GM19328 (cell line): ENCODE results near the gene FAM193A.
A peak's percentile ranks its signal among the peaks of the same experiment; 100 is the strongest.

Experiments
- ATAC-seq: cut with Tn5 transposase; IDR thresholded peaks from one replicate; pipeline ENCODE4 v1.9.1; 2021; ENCODE audit warnings: mild to moderate bottlenecking, moderate library complexity; ENCODE audit not compliant: unreplicated experiment

The FAM193A gene

DNA sequence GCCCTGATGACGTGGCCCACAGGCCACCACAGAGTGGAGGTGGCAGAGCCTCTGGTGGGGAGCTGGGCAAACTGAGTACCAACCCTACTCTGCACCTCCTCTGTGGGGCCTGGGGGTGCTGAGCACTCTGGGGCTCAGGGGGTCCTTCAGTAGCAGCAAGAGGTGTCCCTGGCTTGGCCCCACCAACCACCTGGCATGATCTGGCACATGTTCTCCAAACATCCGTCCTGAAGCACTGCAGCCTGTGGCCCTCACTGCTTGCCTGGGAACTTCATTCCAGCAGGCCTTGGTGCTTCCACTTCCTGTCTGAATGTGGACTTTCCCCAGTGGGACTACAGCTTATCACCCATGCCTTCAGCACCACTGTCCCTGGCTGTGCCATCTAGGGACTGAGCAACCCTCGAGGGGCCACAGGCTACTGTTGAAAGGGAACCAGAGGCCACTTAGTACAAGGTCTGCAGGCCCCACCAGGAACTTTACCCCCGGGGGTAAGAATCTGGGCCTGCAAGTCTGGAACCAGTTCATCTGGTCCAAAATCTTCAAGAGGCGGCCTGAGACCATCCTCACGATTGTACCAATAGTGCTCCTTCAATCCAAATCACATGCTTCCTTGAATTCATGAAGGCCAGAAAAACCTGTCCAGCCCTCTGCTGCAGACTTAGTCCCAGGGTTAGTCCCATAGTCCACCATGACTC lies 206.5 kb downstream of the FAM193A start:
- ATAC-seq = no peak

GRCh38 chr4:2743518-2744445 lies 207.3 kb downstream of the FAM193A start:
- ATAC-seq = no peak

DNA sequence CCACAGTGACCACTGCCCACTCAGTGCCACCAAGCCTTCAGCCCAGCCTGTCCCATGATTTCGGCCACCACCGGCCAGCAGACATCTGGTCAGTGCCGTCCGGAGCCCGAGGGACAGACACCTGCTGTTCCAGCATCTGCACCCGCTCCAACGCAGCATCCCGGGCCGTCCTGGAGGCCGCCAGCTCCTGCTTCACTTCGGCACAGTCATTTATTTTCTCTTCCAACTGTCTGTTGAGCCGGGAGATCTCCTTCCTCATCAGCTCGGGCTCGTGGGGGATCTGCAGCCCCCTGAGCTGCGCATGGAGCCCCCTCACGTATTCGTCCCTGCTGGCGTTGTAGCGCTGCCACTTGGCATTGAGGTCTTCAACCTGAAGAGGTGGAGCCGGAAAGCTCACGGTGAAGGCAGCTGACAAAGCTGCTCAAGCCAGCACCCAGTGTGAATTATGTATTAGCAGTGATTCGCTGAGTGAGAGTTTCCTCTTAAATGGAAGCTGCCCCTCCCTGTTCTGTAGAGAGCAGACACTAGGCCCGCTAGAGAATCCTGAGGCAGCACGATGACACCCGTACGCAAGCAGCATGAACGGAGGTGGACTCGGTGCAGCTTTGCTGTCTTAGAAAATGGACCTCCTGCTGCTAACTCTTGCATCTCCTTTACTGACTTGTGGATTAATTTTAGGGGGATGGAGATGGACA lies 208.3 kb downstream of the FAM193A start:
- ATAC-seq = no peak

GRCh38 chr4:2745516-2745915 lies 209.1 kb downstream of the FAM193A start:
- ATAC-seq = no peak

- peak; percentile 79 for ATAC-seq
Measured at GRCh38 chr4:2745981-2746806, 209.7 kb downstream of the FAM193A start.

DNA sequence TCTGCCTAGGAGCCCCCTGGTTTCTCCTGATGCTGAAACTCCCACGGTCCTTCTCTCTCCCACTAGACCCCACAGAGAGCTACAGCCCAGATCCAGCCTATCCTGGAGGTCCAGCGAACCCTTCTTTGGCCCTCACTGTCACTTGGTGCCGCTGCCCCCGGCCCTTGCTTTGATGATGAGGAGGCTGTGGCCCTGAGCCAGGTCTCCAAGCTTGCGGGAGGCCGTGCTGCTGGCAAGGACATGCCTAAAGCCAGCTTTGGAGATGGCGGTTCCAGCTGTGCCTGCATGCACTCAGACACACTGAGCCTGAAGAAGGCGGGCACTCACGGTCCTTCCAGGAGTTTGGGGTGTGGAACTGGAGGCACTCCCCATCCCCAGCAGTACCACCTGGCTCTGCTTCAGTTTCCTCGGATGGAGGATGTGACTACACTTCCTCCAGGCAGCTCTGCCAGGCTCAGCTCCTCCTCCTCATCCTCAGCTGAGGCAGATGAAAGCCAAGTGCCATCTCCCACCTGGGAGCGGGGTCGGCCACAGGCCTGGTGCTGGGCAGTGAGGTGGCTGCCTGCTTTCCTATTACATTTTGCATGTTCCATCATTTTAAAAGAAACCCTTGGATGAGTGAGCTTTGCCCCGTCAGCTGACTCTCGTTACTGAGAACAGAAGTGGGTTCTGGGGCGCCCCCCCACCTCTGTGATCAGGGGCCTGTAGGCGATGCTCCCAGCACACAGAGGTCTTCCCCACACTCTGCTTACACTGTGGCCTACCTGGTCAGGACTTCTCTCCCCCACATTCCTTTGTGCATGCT lies 210.6 kb downstream of the FAM193A start:
- no peak for ATAC-seq

GRCh38 chr4:2750719-2751605 lies 214.5 kb downstream of the FAM193A start:
- no peak for ATAC-seq

- no peak for ATAC-seq
Measured at GRCh38 chr4:2753436-2753835, 217.0 kb downstream of the FAM193A start.

DNA sequence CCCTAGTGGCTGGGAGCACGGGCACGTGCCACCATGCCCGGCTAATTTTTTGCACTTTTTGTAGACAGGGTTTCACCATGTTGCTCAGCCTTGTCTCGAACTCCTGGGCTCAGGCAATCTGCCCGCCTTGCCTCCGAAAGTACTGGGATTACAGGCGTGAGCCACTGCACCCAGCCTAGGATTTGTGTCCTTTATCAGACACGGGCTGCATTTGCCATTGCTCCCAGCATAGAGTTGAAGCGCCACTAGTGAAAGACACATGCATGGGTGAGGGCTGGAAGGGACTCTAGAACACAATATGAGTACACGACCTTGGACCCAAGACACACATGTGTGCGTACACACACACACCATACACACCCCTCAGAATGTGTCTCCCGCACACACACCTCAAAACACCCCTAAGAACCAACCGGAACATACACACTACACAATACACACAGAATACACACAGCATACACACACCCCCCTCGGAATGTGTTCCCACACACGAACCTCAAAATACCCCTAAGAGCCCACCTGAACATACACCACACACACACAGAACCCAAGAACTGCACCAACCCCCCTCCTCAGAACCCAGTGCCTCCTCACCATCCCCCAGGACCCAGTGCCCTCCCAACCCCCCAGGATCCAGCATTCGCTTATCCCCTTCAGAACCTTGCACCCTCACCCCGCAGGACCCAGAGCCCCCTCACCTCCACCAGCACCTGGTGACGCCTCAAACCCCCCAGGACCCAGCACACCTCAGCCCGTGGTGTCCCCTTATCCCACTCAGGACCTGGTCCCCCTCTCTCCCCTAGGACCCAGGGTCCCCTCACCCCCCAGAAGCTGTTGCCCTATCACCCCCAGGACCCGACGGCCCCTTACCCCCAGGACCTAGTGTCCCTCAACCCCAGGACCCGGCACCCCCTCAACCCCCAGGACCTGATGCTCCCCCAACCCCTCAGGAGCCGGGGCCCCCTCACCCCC lies 218.7 kb downstream of the FAM193A start:
- ATAC-seq = no peak

DNA sequence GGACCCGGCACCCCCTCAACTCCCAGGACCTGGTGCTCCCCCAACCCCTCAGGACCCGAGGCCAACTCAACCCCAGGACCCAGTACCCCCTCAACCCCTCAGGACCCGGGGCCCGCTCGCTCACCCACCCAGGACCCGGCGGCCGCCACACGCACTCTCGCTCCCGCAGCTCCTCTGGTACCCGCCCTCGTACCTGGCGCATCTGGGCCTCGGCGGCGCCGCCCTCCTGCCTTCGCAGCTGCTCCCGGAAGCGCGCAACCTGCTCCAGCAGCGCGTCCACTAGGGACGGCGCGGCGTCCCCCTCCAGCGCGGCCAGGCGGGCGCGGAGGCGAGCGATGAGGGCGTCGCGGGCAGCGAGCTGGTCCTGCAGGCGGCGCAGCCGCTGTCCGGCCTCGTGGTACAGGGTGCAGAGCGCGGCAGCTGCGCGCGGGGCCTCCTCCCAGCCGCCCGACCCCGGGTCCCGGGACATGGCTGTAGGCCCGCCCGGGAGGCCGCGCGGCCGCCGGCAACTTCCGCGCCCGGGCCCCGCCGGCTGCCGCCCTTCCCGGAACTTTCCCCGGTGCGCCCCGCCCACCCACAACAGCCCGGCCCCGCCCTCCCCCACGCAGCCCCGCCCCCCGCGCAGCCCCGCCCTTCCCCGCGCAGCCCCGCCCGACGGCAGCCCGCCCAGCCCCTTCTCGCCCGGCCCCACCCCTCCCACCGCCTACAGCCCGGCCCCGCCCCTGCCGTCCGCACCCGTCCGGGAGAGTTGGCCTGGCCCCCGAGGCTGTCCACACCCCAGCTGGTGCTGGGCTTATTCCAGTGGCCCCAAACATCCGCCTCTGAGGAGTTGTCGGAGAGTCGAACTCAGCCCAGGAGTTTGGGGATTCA lies 219.6 kb downstream of the FAM193A start, which contains the start of gene TNIP2:
TNIP2 (minus strand) TSS at position 516 of the 870 bp plus-strand sequence; CDS start at position 469, 47 bp downstream.
- ATAC-seq = peak; percentile 66

DNA sequence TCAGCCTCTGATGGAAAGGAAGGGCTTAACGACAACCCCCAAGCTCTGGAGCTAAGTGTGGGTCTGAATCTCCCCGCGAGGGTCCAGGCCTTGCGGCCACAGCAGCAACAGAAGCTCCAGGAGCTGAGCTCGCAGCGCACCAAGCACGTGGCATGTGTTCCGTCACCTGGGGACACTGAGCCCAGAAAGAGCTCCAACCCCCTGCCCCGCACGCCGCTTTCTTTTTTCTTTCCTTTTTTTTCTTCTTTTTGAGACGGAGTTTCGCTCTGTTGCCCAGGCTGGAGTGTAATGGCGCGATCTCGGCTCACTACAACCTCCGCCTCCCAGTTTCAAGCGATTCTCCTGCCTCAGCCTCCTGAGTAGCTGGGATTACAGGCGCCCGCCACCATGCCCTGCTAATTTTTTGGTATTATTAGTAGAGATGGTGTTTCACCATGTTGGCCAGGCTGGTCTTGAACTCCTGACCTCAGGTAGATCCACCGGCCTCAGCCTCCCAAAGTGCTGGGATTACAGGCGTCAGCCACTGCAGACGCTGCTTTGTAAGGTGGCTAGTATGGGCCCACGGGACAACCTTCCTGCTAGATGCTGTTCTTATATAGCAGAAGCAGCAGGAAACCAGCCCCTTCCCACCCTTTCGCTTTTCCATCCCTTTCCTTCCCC lies 220.4 kb downstream of the FAM193A start:
- no peak for ATAC-seq

DNA sequence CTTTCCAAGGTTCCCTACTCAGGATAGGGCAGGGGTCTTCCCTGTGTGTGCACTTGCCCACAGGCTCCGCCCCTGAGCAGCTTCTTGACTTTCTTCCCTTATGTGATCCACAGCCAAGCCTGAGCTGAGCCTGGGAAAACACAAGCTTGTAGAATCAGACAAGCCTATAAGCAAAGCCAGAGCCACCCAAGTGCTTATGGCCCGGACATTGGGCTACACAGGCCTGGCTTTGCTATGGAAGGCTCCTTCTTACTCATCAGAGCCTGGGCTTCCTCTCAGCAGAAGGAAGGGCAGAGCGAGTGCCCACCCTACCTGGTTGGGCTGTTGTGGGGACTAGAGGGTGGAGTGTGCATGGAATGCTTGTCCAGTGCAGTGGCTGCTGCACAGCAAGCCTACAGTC lies 221.0 kb downstream of the FAM193A start:
- no peak for ATAC-seq

GRCh38 chr4:2761035-2761923 lies 224.8 kb downstream of the FAM193A start:
- no peak for ATAC-seq

DNA sequence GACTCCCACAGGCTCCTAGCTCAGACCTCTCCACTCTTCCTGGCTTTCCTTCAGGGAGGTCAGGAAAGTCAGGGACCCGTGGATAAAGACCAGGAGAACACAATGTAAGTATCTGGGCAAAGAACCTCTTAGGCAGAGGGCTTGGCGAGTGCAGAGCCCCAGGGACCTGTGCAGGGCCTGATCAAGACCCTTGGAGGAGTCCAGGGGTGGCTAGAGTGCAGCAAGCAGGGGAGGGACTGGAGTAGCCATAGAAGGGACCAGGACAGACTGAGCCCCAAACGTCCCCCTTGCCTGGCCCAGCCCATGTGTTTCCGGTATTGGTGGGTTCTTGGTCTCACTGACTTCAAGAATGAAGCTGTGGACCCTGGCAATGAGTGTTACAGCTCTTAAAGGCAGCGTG lies 225.6 kb downstream of the FAM193A start:
- no peak for ATAC-seq
